SW480 (cell line): ENCODE results near the gene DPYSL4.

Experiments
- DNase-seq: peaks from one replicate; pipeline ENCODE4 v3.0.0-alpha.2; 2016; ENCODE audit warnings: low spot score

Gene DPYSL4

GRCh38 chr10:132196178-132197113 is 9.7 kb downstream of the DPYSL4 start:
- no peak for DNase-seq

DNA sequence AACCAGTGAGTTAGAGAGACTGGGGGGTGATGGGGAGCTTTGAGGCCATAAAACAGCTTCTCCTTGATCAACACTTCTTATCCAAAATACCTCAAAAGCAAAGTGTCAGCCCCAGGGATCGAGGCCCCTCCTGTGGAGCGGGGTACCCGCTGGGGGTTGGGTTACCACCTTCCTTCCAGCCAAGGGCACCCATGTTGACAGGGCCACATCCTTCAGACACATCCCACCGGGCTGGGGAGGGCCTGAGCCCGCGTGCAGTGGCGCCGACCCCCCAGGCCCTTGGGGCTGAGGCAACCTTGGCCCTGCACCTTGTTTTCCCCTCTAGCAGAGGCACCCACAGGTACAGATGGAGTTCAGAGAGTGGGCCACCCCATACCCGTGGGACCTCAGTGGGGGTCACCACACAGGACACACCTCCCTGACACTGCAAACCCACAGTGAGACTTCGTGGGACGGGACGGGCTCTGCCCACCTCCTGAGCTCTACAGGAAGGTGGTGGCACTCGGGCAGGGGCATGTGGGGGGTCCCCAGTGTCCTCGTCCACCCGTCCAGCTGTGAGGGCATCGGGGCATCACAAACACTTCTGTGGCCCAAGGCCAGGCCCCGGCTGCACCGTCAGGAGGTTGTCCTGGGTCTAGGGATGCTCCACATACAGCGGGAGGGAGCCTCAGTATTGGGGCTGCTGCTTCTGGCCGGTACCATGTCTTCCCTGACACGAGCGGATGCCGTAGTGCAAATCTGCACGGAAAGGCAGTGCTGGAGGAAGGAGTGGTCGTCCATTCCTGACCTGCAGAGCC is 10.7 kb downstream of the DPYSL4 start:
- no peak for DNase-seq

GRCh38 chr10:132198068-132198370 is 11.3 kb downstream of the DPYSL4 start:
- no peak for DNase-seq

DNA sequence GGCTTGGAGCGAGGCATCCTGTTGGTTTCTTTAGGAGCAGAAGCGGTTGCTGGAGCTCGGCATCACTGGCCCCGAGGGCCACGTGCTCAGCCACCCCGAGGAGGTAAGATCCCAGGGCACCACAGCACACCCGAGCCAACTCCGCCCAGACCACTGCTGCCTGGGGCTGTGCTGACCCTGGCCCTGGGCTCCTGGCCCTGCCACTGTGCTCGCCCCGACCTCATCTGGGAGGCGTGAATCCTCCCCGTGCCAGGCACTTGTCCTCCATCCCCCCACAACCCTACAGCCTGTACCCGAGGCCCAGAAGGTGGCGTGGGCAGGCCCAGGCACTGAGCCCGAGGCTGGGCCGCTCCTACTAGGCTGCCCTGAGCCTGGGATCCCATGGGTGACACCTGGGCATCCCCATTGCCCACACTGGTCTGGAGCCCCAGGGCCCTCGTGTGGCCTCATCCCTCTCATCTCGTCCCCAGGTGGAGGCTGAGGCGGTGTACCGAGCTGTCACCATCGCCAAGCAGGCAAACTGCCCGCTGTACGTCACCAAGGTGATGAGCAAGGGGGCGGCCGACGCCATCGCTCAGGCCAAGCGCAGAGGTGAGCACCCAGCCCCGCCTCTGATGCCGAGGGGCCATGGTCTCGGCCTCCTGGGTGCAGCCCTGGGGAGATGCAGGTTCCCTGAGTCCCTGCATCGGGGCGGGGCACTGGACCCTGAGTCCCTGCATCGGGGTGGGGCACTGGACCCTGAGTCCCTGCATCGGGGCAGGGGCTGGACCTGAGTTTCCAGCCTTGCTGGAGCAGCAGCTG is 11.8 kb downstream of the DPYSL4 start:
- DNase-seq, result no peak

DNA sequence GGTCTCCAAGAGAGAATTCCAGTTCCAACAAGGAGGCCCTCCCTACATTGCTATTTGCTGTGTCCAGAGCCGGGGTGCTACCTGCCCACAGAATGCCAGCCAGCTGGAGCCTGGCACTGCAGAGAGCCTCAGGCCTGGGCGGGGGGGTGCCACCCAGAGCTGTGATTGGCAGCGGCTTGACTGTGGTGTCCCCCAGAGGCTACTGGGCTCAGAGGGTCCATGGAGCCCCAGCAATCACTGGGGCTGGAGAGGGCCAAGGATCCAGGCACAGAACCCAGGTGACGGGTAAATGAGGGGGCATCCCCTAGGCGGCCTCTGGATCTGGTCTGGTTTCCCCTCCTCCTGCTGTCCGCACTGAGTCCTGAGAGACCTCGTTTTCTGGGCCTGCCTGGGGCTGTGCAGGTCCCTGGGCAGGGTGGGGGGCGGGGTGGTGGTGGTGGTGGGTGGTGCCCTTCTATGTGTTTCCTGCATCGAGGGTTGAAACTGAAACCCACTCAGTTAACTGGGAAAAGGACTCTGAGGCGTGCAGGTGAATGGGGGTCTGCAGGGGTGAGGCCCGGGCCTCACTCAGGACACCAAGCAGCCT is 12.6 kb downstream of the DPYSL4 start:
- DNase-seq, result no peak

- no peak for DNase-seq
Measured at GRCh38 chr10:132199854-132200311, 13.1 kb downstream of the DPYSL4 start.

DNA sequence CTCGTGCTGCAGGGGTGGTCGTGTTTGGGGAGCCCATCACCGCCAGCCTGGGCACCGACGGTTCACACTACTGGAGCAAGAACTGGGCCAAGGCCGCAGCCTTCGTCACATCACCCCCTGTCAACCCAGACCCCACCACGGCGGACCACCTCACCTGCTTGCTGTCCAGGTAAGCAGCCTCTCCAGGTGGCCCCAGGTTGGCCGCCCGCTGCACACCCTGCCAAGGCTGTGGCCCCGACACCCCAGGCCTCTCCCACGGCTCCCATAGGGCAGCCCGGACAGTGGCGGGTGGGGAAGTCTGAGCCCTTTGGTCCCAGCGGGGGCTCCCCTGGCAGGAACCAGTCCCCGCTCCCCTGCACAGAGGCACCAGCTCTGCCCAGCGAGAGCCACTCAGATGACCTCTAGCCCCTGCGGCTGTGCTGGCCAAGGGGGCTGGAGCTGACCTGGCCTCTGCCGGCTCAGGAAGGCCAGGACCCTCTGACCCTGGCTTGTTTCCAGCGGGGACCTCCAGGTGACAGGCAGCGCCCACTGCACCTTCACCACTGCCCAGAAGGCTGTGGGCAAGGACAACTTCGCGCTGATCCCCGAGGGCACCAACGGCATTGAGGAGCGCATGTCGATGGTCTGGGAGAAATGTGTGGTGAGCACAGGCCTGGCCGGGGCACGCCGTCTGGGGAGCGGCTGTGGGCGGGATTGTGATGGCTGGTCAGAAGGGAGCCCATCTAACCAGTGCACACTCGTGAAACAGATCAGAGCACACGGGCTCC is 13.8 kb downstream of the DPYSL4 start:
- no peak for DNase-seq

DNA sequence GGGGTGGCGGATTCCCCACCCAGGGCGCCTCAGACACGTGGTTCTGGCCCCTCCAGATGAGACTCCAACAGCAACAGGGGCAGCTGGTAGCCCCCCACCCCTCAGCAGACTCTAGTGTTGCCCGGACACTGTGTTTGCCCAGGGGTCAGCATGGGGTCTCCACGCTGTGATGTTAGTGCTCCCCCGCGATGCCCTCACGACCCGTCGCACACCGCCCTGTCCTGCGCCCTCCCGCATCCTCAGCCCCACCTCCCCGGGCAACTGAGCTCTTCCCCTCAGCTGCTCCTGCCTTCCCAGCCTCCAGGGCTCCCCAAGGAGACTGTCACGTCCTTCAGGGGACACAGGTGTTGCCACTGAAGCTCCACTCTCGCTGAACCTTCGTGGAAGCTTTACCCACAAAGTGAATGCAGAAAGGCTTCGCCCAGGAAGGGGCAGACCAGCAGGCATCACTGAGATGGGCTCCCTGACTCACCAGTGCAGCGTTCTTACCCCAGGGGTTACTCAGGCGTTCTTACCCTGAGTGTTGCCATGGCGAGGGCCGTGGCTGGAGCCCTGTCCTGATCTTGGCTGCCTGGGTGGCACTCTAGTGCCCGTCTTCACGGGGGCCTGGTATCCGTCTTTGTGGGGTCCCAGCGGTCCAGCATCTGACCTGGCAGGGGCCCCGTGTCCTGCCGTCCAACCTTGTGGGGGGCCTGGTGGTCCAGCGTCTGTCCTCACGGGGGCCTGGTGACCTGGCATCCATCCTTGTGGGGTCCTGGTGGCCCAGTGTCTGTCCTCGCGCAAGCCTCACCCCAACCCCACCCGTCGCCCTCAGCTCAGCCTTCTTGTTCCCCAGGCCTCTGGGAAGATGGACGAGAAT is 14.6 kb downstream of the DPYSL4 start:
- no peak for DNase-seq

- no peak for DNase-seq
Measured at GRCh38 chr10:132202070-132202970, 15.6 kb downstream of the DPYSL4 start.

DNA sequence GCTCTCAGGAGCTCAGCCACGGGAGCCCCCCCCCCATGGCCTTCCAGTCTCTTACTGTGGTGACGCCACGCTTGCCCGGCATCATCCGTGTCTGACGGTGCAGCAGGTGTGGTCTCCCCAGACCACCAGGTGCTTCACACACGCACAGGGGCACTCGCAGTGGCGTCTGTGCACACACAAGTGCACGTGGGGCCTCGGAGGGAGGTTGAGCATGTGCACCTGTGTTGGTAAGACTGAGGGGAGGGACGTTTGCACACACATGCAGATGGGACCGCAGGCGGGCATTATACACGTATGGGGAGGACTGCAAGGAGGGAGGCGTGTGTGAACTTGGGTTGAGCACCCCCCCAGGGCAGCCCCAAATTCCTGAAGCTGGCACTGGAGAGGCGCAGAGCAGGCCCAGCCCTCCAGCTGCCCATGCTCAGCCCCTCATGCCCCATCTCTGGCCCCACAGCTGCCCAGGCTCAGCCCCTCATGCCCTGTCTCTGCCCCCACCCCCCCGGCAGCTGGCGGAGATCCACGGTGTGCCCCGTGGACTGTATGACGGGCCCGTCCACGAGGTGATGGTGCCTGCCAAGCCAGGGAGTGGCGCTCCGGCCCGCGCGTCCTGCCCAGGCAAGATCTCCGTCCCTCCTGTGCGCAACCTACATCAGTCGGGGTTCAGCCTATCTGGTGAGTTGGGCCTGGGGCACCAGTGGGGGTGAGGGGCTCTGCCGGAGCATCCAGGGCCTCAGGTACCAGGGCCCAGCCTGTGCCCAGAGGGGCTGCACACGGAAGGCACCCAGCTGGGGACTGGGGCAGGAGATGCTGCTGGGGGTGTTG is 16.7 kb downstream of the DPYSL4 start:
- no peak for DNase-seq

GRCh38 chr10:132204078-132204780 is 17.5 kb downstream of the DPYSL4 start:
- DNase-seq, result no peak

DNA sequence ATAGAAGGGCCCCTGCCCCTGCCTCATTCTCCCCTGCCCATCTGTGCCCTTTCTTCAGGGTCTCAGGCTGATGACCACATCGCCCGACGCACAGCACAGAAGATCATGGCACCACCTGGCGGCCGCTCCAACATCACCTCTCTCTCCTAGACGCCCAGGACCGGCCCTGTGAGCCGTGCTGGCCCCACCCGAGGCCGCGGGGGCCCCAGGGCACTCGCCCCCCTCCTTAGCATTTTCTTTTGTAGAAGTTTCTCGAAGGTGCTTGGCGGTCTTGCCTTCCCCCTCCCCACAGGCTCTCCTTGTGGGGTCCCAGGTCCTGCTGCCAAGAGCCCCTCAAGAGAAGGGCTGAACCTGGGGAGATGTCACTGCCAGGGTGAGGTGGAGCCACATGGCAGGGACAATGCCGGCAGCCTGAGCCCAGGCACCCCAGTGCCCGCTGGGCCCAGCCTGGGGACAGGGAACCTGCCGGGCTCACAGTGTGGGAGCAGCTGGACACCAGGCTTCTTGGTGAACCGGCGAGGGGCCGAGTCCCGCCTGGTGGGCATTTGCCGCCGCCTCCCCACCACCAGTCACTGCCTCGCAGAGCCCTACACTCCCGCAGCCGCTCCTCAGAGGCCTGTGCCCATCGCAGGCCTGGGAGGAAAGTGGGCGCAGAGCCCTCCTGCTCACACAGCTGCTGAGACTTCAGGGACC is 18.2 kb downstream of the DPYSL4 start:
- DNase-seq, result no peak

GRCh38 chr10:132205650-132206376 is 19.1 kb downstream of the DPYSL4 start:
- DNase-seq, result no peak

- no peak for DNase-seq
Measured at GRCh38 chr10:132206377-132206745, 19.6 kb downstream of the DPYSL4 start.

GRCh38 chr10:132206806-132207535 is 20.2 kb downstream of the DPYSL4 start:
- no peak for DNase-seq
